Prostate gland (tissue), 2 donors: ENCODE data around the gene RIOX2.

Experiments used
- CTCF ChIP-seq, 4 experiments: fragments of 200-600 bp in 2 of 4; fragments of 450-650 bp in 2 of 4; sonication (generic) in 2 of 4; IDR thresholded peaks; 1 replicate in 3 of 4; 2 replicates in 1 of 4; pipeline ENCODE4 v1.5.1; 2016 to 2019; ENCODE audit warnings: antibody characterized with exemption in 4 of 4, mild to moderate bottlenecking in 2 of 4, moderate library complexity in 2 of 4
- POLR2A ChIP-seq: fragments of 450-650 bp; IDR thresholded peaks from one replicate; pipeline ENCODE4 v1.6.1; 2016; ENCODE audit warnings: antibody characterized with exemption, mild to moderate bottlenecking
- POLR2AphosphoS5 ChIP-seq: sonication (generic); formaldehyde crosslinking; IDR thresholded peaks from one replicate; pipeline ENCODE4 v1.6.1; 2017; ENCODE audit warnings: antibody characterized with exemption

GRCh38 chr3:97981886-97982285, 9.7 kb upstream of the RIOX2 start:
- TF ChIP-seq POLR2A (no peak), CTCF (IDR thresholded peaks at IDR 0.05) (no peak), POLR2AphosphoS5 (no peak)
